GM19467 (cell line): Measurements from ENCODE around the gene ANO6.
A peak's percentile ranks its signal among the peaks of the same experiment; 100 is the strongest.
"Not testable (repeated sequence)": the region's sequence is repeated elsewhere in the genome, so short reads cannot be mapped to it uniquely, and the experiment has no call there.

Source experiments
- ATAC-seq: cut with Tn5 transposase; IDR thresholded peaks from one replicate; pipeline ENCODE4 v1.9.1; 2021; ENCODE audit warnings: mild to moderate bottlenecking, moderate library complexity; ENCODE audit not compliant: unreplicated experiment

ANO6 gene, protein sequence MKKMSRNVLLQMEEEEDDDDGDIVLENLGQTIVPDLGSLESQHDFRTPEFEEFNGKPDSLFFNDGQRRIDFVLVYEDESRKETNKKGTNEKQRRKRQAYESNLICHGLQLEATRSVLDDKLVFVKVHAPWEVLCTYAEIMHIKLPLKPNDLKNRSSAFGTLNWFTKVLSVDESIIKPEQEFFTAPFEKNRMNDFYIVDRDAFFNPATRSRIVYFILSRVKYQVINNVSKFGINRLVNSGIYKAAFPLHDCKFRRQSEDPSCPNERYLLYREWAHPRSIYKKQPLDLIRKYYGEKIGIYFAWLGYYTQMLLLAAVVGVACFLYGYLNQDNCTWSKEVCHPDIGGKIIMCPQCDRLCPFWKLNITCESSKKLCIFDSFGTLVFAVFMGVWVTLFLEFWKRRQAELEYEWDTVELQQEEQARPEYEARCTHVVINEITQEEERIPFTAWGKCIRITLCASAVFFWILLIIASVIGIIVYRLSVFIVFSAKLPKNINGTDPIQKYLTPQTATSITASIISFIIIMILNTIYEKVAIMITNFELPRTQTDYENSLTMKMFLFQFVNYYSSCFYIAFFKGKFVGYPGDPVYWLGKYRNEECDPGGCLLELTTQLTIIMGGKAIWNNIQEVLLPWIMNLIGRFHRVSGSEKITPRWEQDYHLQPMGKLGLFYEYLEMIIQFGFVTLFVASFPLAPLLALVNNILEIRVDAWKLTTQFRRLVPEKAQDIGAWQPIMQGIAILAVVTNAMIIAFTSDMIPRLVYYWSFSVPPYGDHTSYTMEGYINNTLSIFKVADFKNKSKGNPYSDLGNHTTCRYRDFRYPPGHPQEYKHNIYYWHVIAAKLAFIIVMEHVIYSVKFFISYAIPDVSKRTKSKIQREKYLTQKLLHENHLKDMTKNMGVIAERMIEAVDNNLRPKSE

DNA sequence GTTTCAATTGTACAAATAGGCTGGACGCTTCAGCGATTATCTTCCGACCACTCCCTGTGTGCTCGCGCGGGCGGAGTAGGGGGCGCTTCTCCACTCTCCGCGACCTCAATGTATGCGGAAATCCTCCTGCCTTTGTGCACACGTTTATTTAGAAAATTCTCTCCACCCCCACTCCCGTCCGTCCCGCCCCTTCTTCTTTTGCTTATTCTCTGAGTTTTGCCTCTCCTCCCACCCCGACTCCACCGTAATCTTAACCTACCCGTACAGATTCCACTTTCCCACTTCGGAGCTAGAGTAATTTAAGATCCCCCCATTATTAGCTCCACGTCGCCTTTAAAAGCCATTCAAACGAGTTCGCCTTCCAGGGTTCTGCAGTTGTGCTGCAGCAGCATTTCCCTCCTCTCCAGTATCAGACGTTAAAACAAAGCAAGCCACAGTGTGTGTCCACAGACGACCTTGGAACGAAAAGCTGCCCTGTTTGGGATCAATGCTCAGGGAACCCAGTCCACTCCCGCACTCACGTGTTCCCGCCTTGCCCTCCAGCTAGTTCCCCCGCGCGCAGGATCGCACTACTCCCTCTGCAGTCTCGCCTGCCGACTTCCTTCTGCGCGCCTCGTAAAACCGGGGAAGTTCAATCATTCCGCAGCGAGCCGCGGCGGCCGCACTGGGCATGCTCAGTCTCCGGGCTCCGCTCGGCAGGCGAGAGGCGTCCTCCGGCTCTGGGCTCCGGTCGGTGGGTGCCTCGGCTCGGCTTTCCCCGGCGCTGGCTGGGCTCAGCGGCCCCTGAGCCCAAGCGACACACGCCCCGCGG, at the start of gene ANO6:
Gene ANO6, plus strand, starts transcription at position 677 of the 811 bp plus-strand sequence. CDS start 227 bp downstream, outside the sequence.
- ATAC-seq: peak; percentile 54

DNA sequence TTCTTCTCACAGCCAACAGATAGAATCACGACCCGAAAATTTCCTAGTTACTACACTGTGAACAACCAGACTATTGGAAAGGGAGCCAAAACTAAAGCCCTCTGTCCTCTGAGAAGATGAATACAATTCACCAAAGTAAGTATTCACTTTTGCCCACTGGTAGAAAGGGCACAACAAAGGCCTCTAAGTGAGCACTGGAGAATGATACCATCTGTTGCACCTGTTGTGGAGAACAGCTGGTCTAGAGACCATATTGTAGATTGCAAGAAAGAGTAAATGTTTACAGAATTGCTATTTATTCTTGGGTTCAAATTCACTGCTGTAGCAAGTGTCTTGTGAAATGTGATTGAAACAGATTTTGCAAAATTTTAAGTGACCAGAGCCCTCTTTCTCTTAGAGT, 46.9 kb upstream of the ANO6 start:
- ATAC-seq: no peak

DNA sequence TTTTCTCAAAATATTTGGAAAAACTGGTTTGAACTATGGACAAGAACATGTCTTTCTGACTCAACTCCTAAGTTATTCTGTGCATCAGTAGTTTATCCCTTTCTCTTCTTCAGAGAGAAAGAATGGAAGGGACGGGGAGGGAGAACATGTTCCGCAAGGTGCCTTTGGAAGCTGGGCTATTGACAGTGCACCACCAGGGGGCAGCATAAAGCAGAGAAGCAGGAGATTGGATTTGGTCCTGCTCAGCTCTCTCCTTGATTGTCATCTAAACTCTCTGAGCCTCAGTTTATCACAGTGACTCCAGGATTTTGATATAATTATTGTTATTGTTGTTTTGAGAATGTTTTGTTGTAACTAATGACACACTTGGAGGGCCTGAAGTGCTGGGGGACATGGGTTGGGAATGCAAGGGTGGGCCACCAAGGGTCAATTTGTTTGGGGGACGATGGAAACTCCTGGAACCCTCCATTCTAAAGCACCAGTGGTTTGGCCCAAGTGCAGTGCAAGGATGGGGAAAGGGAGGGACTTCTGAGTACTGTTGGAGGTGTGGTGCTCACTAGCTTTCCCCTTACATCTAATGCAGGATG, 45.3 kb upstream of the ANO6 start:
- ATAC-seq: peak; percentile 75

DNA sequence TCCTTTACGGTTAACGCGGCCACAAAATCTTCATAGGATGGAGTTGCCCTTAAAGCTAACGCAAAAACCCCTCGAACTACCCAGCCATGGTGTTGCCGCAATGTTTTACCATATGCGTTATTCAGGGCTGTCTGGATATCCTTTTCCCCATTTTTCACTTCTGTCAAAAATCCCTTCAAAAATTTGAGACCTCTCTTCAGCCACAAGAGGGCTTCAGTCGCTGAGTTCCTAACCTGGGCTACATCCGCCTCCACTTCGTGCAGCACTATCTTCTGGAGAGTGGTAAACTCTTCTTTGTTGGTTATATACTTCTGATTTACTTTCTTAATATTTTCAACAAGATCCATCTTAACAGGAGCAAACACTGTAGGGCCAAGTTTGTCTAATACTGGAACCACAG, 42.6 kb upstream of the ANO6 start:
- ATAC-seq: not testable (repeated sequence)

DNA sequence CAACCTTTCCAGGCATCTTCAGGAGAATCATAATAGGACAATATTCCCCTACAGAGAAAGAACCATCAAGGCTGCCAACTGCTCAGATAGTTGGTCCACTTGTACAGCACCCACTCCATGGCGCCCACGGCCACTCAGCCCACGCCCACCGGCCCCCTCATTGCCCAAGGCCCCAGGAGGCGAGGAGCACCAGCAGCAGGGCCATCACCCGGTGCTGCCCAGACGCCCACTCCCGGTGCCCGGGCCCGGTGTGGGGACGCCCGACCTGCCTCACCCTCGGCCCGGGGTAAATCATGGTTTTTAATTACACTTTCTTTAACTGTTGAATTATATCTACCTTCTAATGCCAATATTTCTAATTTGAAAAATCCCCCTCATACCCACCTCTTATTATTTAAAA, 41.3 kb upstream of the ANO6 start:
- ATAC-seq: no peak

DNA sequence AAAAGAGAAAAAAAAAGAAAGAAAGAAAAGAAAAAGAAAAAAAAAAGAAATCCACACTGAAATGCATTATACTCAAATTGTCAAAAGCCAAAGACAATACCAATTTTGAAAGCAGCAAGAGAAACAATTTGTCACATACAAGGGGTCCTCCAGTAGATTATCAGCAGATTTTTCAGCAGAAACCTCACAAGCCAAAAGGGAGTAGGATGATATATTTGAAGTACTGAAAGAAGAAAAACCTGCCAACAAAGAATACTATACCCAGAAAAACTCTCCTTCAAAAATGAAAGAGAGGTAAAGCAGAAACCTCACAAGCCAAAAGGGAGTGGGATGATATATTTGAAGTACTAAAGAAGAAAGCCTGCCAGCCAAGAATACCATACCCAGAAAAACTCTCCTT, 37.1 kb upstream of the ANO6 start:
- no peak for ATAC-seq

DNA sequence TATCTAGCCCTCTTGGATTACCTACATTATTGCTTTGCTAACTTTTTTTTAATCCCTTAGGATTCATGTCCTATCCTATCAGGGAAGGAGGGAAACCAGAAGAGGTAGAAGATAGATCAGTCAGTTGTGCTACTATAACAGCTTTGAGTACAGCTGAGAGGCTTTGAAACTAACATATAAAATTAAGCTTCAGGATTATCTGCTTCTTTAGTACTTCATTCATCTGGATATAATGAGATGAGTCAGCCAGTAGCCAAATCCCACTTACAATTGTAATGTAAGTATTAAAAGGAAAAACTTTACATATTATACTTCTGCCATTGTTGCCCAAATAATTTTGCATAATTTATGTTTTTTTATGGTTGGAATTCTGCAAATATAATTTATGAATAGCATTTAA, 33.4 kb upstream of the ANO6 start:
- ATAC-seq: no peak

DNA sequence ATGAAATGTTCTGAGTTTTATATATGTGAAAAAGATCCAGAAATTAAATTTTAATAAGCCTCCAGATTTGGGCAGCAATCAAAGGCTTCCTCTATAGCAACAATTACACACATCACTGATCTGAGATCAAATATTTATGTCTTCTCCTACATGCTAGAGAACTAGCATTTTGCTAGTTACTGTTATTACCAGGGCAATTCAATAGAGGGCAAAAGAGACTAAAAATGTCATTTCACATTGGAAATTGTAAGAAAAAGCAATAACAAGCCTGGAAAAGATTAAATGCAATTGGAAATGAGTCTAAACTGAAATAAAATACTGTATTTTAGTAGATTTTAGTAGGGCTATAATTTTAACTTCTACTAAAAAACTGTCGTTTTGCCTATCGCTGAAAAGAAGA, 32.6 kb upstream of the ANO6 start:
- ATAC-seq: no peak

DNA sequence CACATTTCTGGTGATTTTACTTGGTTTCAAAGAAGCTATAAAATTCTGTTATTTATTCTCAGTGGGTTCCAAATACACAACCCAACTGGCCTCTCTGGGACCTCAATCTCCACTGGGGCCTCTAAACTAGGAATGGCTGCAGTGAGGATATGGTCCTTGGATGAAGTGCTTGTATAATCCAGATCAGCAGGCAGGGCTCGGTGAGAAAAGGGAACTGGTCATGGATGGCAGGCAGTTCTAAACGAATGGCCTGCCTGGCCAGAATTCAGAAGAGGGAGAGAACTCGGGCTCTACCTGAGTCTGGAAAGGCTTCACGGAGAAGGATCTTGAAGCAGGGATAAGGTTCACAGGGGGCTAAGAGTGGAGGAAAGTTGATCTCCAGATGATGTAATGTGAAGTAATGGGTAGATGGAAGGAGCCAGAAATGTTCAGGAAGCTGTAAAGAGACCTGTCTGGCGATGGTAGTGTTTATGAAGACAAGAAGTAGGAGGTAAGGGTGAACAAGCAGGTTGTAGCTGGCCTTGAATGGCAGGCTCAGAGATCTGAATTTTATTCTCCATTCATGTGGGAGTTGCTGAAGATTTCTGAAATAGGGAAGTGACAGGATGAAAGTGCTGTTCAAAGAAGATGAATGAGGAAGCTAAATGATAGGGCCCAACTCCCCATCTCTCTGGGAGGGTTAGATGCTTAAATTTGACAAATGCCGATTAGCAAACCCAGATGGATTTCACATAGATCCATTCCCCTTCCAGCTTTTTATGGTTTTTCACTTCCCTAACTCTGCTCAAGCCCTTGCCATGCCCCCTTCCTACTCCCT, 31.5 kb upstream of the ANO6 start:
- no peak for ATAC-seq

DNA sequence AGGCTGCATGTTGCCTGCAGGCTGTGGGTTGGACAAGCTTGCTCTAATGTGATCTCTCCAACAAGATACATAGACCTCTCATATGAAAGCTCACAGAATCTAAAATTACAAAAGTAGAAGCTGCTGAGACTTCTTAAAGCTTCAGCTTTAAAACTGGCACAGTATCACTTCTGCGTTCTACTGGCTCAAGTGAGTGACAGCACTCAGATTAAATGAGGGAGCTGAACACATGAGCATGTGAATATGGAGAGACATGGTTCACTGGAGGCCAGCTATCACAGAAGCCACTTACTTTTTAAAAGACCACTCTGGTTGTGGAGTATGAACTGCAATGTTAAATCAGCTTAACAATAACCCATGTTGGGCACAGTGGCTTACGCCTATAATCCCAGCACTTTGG, 29.1 kb upstream of the ANO6 start:
- no peak for ATAC-seq

DNA sequence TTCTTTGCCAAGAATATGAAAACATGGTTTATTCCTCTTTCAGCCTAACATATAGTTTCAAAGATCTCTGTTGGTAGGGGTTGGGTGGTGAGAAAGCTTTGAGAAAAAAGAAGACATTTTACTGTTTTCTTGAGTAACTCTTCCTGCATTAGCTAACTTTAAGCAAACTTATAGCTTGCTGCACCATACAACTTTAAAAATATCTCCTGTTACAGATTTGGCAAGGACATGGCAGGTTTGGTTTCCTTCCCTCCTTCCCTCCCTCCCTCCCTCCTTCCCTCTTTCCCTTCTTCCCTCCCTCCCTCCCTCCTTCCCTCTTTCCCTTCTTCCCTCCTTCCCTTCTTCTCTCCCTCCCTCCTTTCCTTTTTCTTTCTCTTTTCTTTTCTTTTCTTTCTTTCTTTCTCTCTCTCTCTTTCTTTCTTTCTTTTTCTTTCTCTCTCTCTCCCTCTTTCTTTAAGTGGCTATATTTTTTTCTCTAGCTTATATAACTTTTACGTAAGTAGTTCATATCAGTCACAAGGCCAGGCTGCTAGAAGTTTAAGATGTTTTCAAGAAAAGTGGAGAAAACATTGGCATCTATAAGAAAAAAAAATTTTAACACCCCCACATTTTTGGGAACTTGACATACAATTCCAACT, 26.0 kb upstream of the ANO6 start:
- no peak for ATAC-seq

DNA sequence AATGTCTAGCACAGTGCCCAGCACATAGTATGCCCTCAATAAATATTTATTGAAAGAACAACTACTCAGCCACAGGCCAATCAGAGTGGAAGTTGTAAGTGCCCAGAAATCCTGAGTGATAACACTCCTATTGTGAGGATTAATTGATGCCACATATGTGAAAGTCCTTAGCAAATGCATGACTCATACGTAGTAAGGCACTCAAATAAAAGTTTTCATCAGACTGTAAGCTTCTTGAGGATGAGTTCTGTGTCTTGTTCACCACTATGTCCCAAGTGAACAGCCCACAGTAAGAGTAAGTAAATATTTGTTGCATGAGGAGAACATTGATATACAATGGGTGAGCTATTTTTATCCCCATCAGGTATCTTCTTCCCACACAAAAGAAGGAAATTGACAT, 24.7 kb upstream of the ANO6 start:
- no peak for ATAC-seq

DNA sequence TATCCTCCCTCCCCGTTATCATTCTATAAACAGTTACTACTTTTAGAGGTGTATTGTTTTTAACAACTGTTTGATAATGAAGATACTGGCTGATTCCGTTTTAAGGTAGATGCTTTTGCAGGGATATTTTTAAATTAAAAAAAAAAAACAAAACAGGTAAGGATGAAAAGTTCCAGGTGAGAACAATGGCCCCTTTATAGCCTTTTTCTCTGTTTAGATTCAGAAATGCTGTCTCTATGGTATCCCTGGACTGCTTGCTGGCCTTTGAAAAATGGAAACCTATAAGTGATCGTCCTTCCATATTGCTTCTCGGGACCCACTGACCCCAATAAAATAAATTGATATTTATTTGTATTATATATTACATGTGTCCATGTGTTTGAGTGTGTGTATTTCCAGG, 23.2 kb upstream of the ANO6 start:
- no peak for ATAC-seq

DNA sequence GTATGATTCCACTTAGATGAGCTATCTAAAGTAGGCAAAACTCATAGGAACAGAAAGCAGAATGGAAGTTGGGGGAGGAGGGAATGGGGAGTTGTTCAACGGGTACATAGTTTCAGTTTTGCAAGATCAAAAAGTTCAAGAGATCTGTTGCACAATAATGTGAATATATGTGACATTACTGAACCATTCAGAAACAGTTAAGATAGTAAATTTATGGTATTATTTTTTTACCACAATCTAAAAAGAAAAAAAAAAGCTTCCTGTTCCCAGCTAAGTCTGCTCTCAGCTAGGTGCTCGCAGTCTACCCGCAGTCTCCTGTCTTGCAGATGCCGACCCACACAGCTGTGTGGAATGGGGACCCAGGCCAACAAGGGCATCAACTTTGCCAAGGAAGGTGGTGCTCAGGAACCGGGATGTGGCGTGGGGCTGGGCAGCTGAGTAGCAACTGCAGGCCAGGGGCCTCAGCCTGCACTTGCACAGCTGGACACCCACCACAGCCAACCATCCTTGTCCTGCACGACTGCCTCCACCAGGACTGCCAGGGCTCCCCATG, 15.3 kb upstream of the ANO6 start:
- no peak for ATAC-seq

DNA sequence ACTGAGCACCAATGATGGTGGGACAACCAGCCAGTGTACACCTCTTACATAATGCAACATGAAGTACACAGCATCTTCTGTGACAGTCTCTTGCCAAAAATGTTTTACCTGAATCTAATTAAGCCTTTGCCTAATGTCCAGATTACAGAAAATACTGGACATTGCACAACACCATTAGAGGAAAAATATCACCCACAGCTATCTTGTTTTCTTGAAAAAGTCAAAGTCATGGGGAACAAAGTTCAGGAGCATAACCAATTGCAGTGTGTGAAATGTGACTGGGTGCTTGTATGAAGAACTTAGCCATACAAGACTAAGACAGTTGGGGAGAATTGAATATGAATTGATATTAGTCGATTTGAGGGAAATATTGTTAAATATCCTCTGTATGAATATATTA, 12.1 kb upstream of the ANO6 start:
- ATAC-seq: no peak

DNA sequence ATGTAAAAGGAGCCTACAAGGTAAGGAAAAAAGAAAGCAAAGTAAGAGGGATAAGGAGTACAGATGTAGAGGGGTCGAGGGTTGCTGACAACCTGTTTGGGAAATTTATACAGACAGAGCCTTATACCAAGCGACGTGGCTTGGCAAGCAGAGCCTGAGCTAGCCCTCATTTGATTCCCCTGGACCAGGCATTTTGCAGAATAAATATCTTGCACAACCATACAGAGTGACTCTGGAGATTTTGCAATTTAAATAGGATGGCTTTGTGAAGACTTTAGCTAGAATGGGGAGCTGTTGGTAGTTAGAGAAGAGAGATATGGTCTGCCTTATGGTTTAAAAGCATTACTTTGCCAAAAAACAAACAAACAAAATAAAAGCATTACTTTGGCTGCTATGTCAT, 11.1 kb upstream of the ANO6 start:
- ATAC-seq: no peak

DNA sequence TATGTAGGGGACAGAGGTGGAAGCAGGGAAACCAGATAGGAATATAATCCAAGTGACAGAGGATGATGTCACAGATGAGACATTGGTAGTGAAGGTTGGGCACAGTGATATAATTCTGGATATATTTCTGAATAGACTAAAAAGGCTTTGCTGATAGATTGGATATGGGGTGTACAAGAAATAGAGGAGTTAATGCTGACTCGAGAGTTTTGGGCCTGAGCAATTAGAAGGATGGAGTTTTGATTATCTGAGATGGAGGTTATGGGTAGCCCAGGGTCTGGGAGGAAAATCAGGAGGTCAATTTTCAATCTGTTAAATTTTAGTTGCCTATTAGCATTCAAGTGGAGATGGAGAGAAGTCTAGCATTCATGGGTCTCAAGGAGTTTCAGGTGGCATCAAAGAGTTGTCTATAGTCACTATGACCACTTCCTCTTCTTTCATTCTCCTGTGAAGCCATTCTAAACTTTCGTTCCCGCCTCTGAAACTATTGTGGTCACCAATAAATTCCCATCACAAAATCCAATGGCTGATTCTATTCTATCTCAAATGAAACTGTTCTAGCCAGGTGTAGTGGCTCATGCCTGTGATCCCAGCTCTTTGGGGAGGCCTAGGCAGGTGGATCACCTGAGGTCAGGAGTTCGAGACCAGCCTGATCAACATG, 10.6 kb upstream of the ANO6 start:
- ATAC-seq: peak; percentile 56

DNA sequence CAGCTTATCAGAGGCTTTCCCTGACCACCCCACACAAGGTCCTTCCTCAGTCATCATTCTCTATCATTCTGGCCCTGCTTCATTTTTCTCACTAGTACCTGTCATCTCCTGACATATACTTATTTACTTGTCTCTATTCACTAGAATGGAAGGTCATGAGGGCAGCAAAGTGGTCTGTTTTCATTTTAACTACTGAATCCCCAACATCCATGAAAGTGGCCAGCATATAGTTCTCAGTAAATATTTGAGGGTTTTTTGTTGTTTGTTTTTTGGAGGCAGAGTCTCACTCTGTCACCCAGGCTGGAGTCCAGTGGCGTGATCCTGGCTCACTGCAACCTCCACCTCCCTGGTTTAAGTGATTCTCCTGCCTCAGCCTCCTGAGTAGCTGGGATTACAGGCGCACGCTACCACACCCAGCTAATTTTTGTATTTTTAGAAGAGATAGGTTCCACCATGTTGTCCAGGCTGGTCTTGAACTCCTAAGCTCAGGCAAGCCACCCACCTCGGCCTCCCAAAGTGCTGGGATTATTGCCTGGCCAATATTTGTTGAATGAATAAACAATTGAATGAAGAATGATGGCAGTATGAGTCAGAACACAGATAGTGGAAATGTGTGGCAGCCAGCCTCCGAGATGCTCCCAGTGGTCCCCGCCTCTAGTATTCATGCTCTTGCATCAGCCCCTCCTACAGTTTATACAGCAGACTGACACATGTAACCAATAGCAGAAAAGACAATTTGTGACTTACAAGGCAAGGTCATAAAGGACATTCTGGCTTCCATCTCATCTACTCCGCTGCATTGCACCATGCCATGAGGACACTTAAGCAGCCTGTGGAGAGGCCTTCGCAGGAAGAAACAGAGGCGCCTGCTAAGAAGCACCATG, 7.0 kb upstream of the ANO6 start:
- ATAC-seq: no peak
